Measurements from ENCODE around the gene ZNF367. TPM values are rescaled to one million over a fixed set of nuclear protein-coding genes. Genes with fewer than 3 reads are reported as not detected.

The ZNF367 gene
- total RNA-seq (1 to 10 TPM in 3 of 4 donors, under 1 TPM in 1; 0.28 to 1.4 (median 1.3) TPM), polyA plus RNA-seq (1 to 10 TPM in 2 of 3 donors, under 1 TPM in 1; 0.60 to 3.5 (median 1.8) TPM)

GRCh38 chr9:96418083-96418919, at the start of gene ZNF367:
ZNF367 (minus strand) TSS chr9:96418370; CDS start chr9:96418032, 338 bp downstream.
- Histone ChIP-seq H3K4me3 (peak within 1 kb of the TSS; percentile 66 to 92 (median 82)), H3K27me3 (no peaks in the 10 kb centered on the region), H3K9me3 (no peaks in the 10 kb centered on the region), H3K27ac (peak within 1 kb of the TSS; percentile 98 to 100 (median 98)), H3K4me1 (peaks cover 0 to 37% (median 28%) of the 10 kb centered on the region in 4 donors), H3K36me3 (no peaks in the 10 kb centered on the region)
- TF ChIP-seq POLR2AphosphoS5 (IDR thresholded peaks at IDR 0.05) (peak in 3 of 4 donors; percentile 22 to 70 (median 24)), POLR2A (IDR thresholded peaks at IDR 0.05) (no peak)
- intact Hi-C loops (cut with DNase I) = loop anchor here (1.0 to 2.0 kb wide), 3 partner anchors 32 to 236 kb away; partner anchors contain the start of genes HABP4 and PRXL2C
- peak; percentile 99 for DNase-seq
- 1% methylated on average over 100 of the region's 100 CpGs for WGBS, 2 donors

GRCh38 chr9:96467784-96468183, 49.6 kb upstream of the ZNF367 start:
- intact Hi-C loops (cut with DNase I) = no loop called here
- Histone ChIP-seq H3K36me3 (peaks cover 11 to 65% (median 25%) of the 10 kb centered on the region in 4 donors), H3K27me3 (no peaks in the 10 kb centered on the region), H3K4me1 (no peaks in the 10 kb centered on the region), H3K4me3 (no peak overlapping the region), H3K9me3 (no peaks in the 10 kb centered on the region), H3K27ac (no peak overlapping the region)
- 93% methylated on average over 5 of the region's 5 CpGs for WGBS, 2 donors
- TF ChIP-seq POLR2AphosphoS5 (IDR thresholded peaks at IDR 0.05) (no peak), POLR2A (IDR thresholded peaks at IDR 0.05) (no peak), CTCF (IDR thresholded peaks at IDR 0.05) (no peak), EP300 (IDR thresholded peaks at IDR 0.05) (no peak)
- no peak for DNase-seq

GRCh38 chr9:96464426-96464825, 46.3 kb upstream of the ZNF367 start:
- no peak overlapping the region for H3K27ac ChIP-seq
- TF ChIP-seq CTCF (IDR thresholded peaks at IDR 0.05) (no peak), POLR2A (IDR thresholded peaks at IDR 0.05) (no peak), POLR2AphosphoS5 (IDR thresholded peaks at IDR 0.05) (no peak), EP300 (IDR thresholded peaks at IDR 0.05) (no peak)
- intact Hi-C loops (cut with DNase I) = no loop called here
- no peak overlapping the region for H3K4me3 ChIP-seq
- no peaks in the 10 kb centered on the region for H3K4me1 ChIP-seq
- peaks cover 0 to 43% (median 10%) of the 10 kb centered on the region in 4 donors for H3K36me3 ChIP-seq
- WGBS, 2 donors = 88 to 89% methylated on average over 6 of the region's 6 CpGs
- H3K9me3 ChIP-seq = no peaks in the 10 kb centered on the region
- no peaks in the 10 kb centered on the region for H3K27me3 ChIP-seq
- no peak for DNase-seq

GRCh38 chr9:96462541-96462940, 44.4 kb upstream of the ZNF367 start:
- Histone ChIP-seq H3K27ac (no peak overlapping the region), H3K27me3 (no peaks in the 10 kb centered on the region), H3K36me3 (peaks cover 0 to 37% (median 7%) of the 10 kb centered on the region in 4 donors), H3K4me3 (no peak overlapping the region), H3K9me3 (no peaks in the 10 kb centered on the region), H3K4me1 (no peaks in the 10 kb centered on the region)
- 94 to 98% methylated on average over 6 of the region's 6 CpGs for WGBS, 2 donors
- TF ChIP-seq EP300 (IDR thresholded peaks at IDR 0.05) = no peak
- intact Hi-C loops (cut with DNase I) = no loop called here
- DNase-seq = no peak

- H3K27me3 ChIP-seq = no peaks in the 10 kb centered on the region
- H3K27ac ChIP-seq = no peak overlapping the region
- no peak for DNase-seq
- no peaks in the 10 kb centered on the region for H3K9me3 ChIP-seq
- H3K4me1 ChIP-seq = no peaks in the 10 kb centered on the region
- no peak for TF ChIP-seq POLR2A (IDR thresholded peaks at IDR 0.05)
- peaks cover 0 to 34% (median 7%) of the 10 kb centered on the region in 4 donors for H3K36me3 ChIP-seq
- H3K4me3 ChIP-seq = no peak overlapping the region
- intact Hi-C loops (cut with DNase I) = no loop called here
- WGBS, 2 donors = 84 to 90% methylated on average over 8 of the region's 8 CpGs
Observed at GRCh38 chr9:96461336-96461735, 43.2 kb upstream of the ZNF367 start.

- intact Hi-C loops (cut with DNase I) = no loop called here
- Histone ChIP-seq H3K4me3 (no peak overlapping the region), H3K4me1 (no peaks in the 10 kb centered on the region), H3K36me3 (peaks cover 0 to 29% (median 7%) of the 10 kb centered on the region in 4 donors), H3K9me3 (no peaks in the 10 kb centered on the region), H3K27ac (no peak overlapping the region), H3K27me3 (no peaks in the 10 kb centered on the region)
- DNase-seq = no peak
- TF ChIP-seq POLR2AphosphoS5 (IDR thresholded peaks at IDR 0.05) = no peak
- TF ChIP-seq EP300 (IDR thresholded peaks at IDR 0.05) = no peak
- no peak for TF ChIP-seq POLR2A (IDR thresholded peaks at IDR 0.05)
- TF ChIP-seq CTCF (IDR thresholded peaks at IDR 0.05) = no peak
Observed at GRCh38 chr9:96460882-96461281, 42.7 kb upstream of the ZNF367 start.

Measured in sigmoid colon (tissue), 7 donors.